GM10248 (cell line): ENCODE measurements around the gene CAMKK1.

Experiments used
- CTCF ChIA-PET: fragments of 300-600 bp; sonication (Branson Sonifier 250); formaldehyde crosslinking; extraction: SDS; loops from one replicate; lab custom pipeline; 2021; ENCODE audit warnings: antibody characterized with exemption; lab: Yijun Ruan, JAX
- POLR2A ChIA-PET: fragments of 350-650 bp; sonication (Branson Sonifier 250); formaldehyde crosslinking; extraction: SDS; loops from one replicate; lab custom pipeline; 2020; ENCODE audit warnings: antibody characterized with exemption; lab: Yijun Ruan, JAX
- DNase-seq: peaks from one replicate; pipeline ENCODE4 v3.0.0; 2012; ENCODE audit errors: extremely low spot score
- CTCF ChIP-seq: IDR thresholded peaks from 2 replicates; pipeline ENCODE4 v1.5.1; 2012; ENCODE audit warnings: mild to moderate bottlenecking, low read depth; ENCODE audit errors: extremely low read depth, missing control alignments, control extremely low read depth

The CAMKK1 gene

GRCh38 chr17:3812284-3812683 is 80.6 kb downstream of the CAMKK1 start:
- no peak for DNase-seq
- TF ChIP-seq CTCF = no peak
- POLR2A ChIA-PET = no interaction called here
- CTCF ChIA-PET = interaction anchor here (1.3 to 1.4 kb wide), 2 partner anchors 29 to 75 kb away, joined by 3 to 5 read pairs; no protein-coding TSS in a partner anchor
